ENCODE results near the gene PDS5B. TPM values are rescaled to one million over a fixed set of nuclear protein-coding genes. Genes with fewer than 3 reads are reported as not detected.

The PDS5B gene
- total and polyA plus RNA-seq, 2 donors from 2014 or later = 6.9 to 41.2 TPM

DNA sequence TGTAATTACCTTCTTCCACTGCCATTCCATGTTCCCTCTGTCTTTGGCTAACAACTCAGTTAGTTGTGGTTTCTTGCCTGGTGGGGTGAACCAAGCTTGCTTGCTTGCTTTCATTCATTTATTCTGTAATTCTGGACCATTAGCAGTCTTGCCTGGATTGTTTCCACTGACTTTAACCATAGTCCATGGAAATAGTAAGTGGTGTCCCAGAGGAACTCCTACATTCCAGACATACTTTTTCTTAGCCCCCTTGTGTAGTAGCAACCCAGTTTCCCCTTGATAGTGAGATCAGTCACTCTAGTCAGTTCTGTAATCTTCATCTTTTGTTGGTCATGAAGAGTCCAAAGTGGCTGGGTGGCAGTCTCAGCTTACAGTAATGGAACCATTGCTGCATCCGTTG, 23.2 kb downstream of the PDS5B start:
- Histone ChIP-seq H3K4me1 (ENCODE audit: control insufficient read depth in 2 of 3, insufficient read depth in 2 of 3, low read depth in 1 of 3, low read length in 3 of 3) (no peaks in the 10 kb centered on the region), H3K27me3 (ENCODE audit: control insufficient read depth, insufficient read depth, low read length) (no peaks in the 10 kb centered on the region), H3K36me3 (ENCODE audit: control insufficient read depth in 2 of 3, insufficient read depth in 3 of 3, low read length in 3 of 3) (no peaks in the 10 kb centered on the region), H3K9me3 (ENCODE audit: control insufficient read depth in 2 of 3, insufficient read depth in 1 of 3, low read length in 3 of 3) (peaks cover 0 to 4% (median 0%) of the 10 kb centered on the region in 3 donors), H3K4me3 (ENCODE audit: low read length in 3 of 3) (no peak overlapping the region), H3K9ac (ENCODE audit: low read length in 3 of 3) (no peak overlapping the region), H3K27ac (ENCODE audit: low read depth in 2 of 2, low read length in 2 of 2) (no peak overlapping the region)
- DNase-seq (no peak), FAIRE-seq (no peak)
- no peak for TF ChIP-seq CTCF (IDR thresholded peaks at IDR 0.05; ENCODE audit: borderline replicate concordance, extremely low read depth, insufficient read depth)
- intact Hi-C loops (cut with DNase I) = no loop called here

DNA sequence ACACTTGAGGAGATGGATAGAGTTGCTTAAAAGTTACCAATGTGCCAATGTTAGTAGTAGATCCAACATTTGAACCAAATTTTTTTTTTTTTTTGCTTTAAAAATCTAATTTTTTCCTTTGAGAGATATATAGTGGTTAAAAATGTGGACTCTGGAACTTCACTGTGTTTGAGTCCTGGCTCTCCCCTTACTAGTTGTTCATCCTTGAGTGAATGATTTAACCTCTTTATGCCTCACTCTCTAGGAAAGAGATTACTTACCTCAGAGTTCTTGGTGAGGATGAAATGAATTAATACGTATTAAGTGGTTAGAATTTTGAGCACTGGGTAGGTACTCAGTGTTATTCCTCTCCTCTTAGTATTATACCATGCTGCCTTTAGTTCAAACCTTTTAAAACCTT, 24.3 kb downstream of the PDS5B start:
- H3K27ac ChIP-seq (ENCODE audit: low read depth in 2 of 2, low read length in 2 of 2) = no peak overlapping the region
- no peak for DNase-seq
- H3K9me3 ChIP-seq (ENCODE audit: control insufficient read depth in 2 of 3, insufficient read depth in 1 of 3, low read length in 3 of 3) = peaks cover 0 to 4% (median 0%) of the 10 kb centered on the region in 3 donors
- no peak overlapping the region for H3K9ac ChIP-seq (ENCODE audit: low read length in 3 of 3)
- H3K27me3 ChIP-seq (ENCODE audit: control insufficient read depth, insufficient read depth, low read length) = no peaks in the 10 kb centered on the region
- no peaks in the 10 kb centered on the region for H3K36me3 ChIP-seq (ENCODE audit: control insufficient read depth in 2 of 3, insufficient read depth in 3 of 3, low read length in 3 of 3)
- intact Hi-C loops (cut with DNase I) = no loop called here
- FAIRE-seq = no peak
- H3K4me1 ChIP-seq (ENCODE audit: control insufficient read depth in 2 of 3, insufficient read depth in 2 of 3, low read depth in 1 of 3, low read length in 3 of 3) = no peaks in the 10 kb centered on the region
- no peak for TF ChIP-seq CTCF (IDR thresholded peaks at IDR 0.05; ENCODE audit: borderline replicate concordance, extremely low read depth, insufficient read depth)
- H3K4me3 ChIP-seq (ENCODE audit: low read length in 3 of 3) = no peak overlapping the region

DNA sequence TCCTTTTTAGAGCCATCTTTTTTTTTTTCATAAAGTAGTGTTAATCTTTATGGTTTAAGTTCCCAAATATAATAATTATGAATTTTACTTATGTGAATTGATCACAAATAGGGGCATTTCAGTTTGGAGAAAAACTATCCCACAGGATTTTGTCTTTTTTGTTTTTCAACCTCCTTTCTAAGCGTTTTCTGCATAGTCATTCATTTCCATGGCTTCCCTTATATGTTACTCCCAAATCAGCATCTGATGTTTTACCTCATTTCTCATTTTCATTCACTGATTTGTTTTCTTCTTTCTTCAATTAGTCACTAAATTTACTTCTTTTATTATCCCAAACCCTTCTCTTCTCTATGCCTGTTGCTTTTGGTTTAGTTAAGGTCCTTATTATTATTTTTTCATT, 24.7 kb downstream of the PDS5B start:
- H3K27me3 ChIP-seq (ENCODE audit: control insufficient read depth, insufficient read depth, low read length) = no peaks in the 10 kb centered on the region
- no peak for FAIRE-seq
- intact Hi-C loops (cut with DNase I) = no loop called here

More for the DNA sequence above, 24.7 kb downstream of the PDS5B start:
- H3K4me3 ChIP-seq (ENCODE audit: low read length in 3 of 3) = no peak overlapping the region
- H3K4me1 ChIP-seq (ENCODE audit: control insufficient read depth in 2 of 3, insufficient read depth in 2 of 3, low read depth in 1 of 3, low read length in 3 of 3) = no peaks in the 10 kb centered on the region
- no peaks in the 10 kb centered on the region for H3K36me3 ChIP-seq (ENCODE audit: control insufficient read depth in 2 of 3, insufficient read depth in 3 of 3, low read length in 3 of 3)
- no peak for DNase-seq
- H3K9ac ChIP-seq (ENCODE audit: low read length in 3 of 3) = no peak overlapping the region
- peaks cover 0 to 4% (median 0%) of the 10 kb centered on the region in 3 donors for H3K9me3 ChIP-seq (ENCODE audit: control insufficient read depth in 2 of 3, insufficient read depth in 1 of 3, low read length in 3 of 3)
- no peak for TF ChIP-seq CTCF (IDR thresholded peaks at IDR 0.05; ENCODE audit: borderline replicate concordance, extremely low read depth, insufficient read depth)
- H3K27ac ChIP-seq (ENCODE audit: low read depth in 2 of 2, low read length in 2 of 2) = no peak overlapping the region
